Activated naive CD8-positive, alpha-beta T cell treated with anti-CD3 and anti-CD28 coated beads, Interleukin-2, amount 10 ng/mL, durations not matched to agents 7 days and 5 days (primary cell): ENCODE measurements around the gene RPS19. TPM values are rescaled to one million over a fixed set of nuclear protein-coding genes. Genes with fewer than 3 reads are reported as not detected.

Experiments used
- ATAC-seq: fragments of 150-1000 bp; cut with Tn5 transposase; one replicate; pipeline ENCODE4 v1.10.0; 2021; ENCODE audit warnings: low read depth, moderate library complexity
- POLR2A ChIA-PET: fragments of 350-600 bp; sonication (Branson Sonifier 250); formaldehyde crosslinking; loops from one replicate; lab custom pipeline; 2021; ENCODE audit warnings: antibody characterized with exemption; lab: Charles Lee
- DNase-seq: peaks from one replicate; pipeline ENCODE4 v3.0.0; 2021
- H3K27ac Mint-ChIP-seq: one replicate; pipeline ENCODE4 v1.8.0; 2022; ENCODE audit warnings: mild to moderate bottlenecking, mixed read lengths
- H3K27me3 Mint-ChIP-seq: one replicate; pipeline ENCODE4 v1.8.0; 2022; ENCODE audit warnings: mild to moderate bottlenecking, moderate library complexity, mixed read lengths
- H3K36me3 Mint-ChIP-seq: one replicate; pipeline ENCODE4 v1.8.0; 2021; ENCODE audit warnings: mild to moderate bottlenecking, mixed read lengths
- H3K4me1 Mint-ChIP-seq: one replicate; pipeline ENCODE4 v1.8.0; 2021; ENCODE audit warnings: mixed read lengths
- H3K4me3 Mint-ChIP-seq: one replicate; pipeline ENCODE4 v1.8.0; 2022; ENCODE audit warnings: mild to moderate bottlenecking, moderate library complexity, mixed read lengths
- H3K9me3 Mint-ChIP-seq: one replicate; pipeline ENCODE4 v1.8.0; 2021; ENCODE audit warnings: mixed read lengths
- total RNA-seq, 2 experiments: library from RNA; stranded (reverse); gene quantifications; one replicate each; pipeline ENCODE4 v1.2.3, GENCODE V29; 2021

Gene RPS19
- total RNA-seq, 2 experiments from 2014 or later = 3,237 to 3,326 TPM

GRCh38 chr19:41862445-41862986 lies 2.5 kb downstream of the RPS19 start:
- DNase-seq = no peak
- no peaks in the 10 kb centered on the region for H3K27me3 Mint-ChIP-seq
- peak overlapping the region; percentile 82 for H3K27ac Mint-ChIP-seq
- H3K4me3 Mint-ChIP-seq = peak overlapping the region; percentile 85
- no peak for ATAC-seq
- H3K9me3 Mint-ChIP-seq = no peaks in the 10 kb centered on the region
- H3K4me1 Mint-ChIP-seq = peaks cover 47% of the 10 kb centered on the region
- peaks cover 41% of the 10 kb centered on the region for H3K36me3 Mint-ChIP-seq
- POLR2A ChIA-PET = interaction anchor here (0.7 to 4.1 kb wide), 11 partner anchors 11 to 96 kb away, joined by 3 to 34 read pairs (median 4); partner anchors contain the start of genes ARHGEF1 and RABAC1

GRCh38 chr19:41863209-41863931 lies 3.3 kb downstream of the RPS19 start:
- peak overlapping the region; percentile 85 for H3K4me3 Mint-ChIP-seq
- POLR2A ChIA-PET = interaction anchor here (0.7 to 4.1 kb wide), 13 partner anchors 10 to 96 kb away, joined by 3 to 34 read pairs (median 4); partner anchors contain the start of genes ARHGEF1 and RABAC1
- H3K27me3 Mint-ChIP-seq = no peaks in the 10 kb centered on the region
- H3K36me3 Mint-ChIP-seq = peaks cover 46% of the 10 kb centered on the region
- peak overlapping the region; percentile 82 for H3K27ac Mint-ChIP-seq
- no peaks in the 10 kb centered on the region for H3K9me3 Mint-ChIP-seq
- H3K4me1 Mint-ChIP-seq = peaks cover 55% of the 10 kb centered on the region
- no peak for DNase-seq
- no peak for ATAC-seq

- H3K27me3 Mint-ChIP-seq = no peaks in the 10 kb centered on the region
- POLR2A ChIA-PET = interaction anchor here (1.0 to 4.1 kb wide), 6 partner anchors 9 to 95 kb away, joined by 3 to 34 read pairs (median 6); partner anchors contain the start of genes ARHGEF1 and RABAC1
- peaks cover 58% of the 10 kb centered on the region for H3K4me1 Mint-ChIP-seq
- H3K4me3 Mint-ChIP-seq = peak overlapping the region; percentile 52
- H3K27ac Mint-ChIP-seq = peak overlapping the region; percentile 87
- peaks cover 48% of the 10 kb centered on the region for H3K36me3 Mint-ChIP-seq
- ATAC-seq = no peak
- no peak for DNase-seq
- no peaks in the 10 kb centered on the region for H3K9me3 Mint-ChIP-seq
Observed at GRCh38 chr19:41864374-41864773, 4.3 kb downstream of the RPS19 start.

GRCh38 chr19:41866284-41866683 lies 6.2 kb downstream of the RPS19 start:
- H3K27me3 Mint-ChIP-seq = no peaks in the 10 kb centered on the region
- POLR2A ChIA-PET = no interaction called here

DNA sequence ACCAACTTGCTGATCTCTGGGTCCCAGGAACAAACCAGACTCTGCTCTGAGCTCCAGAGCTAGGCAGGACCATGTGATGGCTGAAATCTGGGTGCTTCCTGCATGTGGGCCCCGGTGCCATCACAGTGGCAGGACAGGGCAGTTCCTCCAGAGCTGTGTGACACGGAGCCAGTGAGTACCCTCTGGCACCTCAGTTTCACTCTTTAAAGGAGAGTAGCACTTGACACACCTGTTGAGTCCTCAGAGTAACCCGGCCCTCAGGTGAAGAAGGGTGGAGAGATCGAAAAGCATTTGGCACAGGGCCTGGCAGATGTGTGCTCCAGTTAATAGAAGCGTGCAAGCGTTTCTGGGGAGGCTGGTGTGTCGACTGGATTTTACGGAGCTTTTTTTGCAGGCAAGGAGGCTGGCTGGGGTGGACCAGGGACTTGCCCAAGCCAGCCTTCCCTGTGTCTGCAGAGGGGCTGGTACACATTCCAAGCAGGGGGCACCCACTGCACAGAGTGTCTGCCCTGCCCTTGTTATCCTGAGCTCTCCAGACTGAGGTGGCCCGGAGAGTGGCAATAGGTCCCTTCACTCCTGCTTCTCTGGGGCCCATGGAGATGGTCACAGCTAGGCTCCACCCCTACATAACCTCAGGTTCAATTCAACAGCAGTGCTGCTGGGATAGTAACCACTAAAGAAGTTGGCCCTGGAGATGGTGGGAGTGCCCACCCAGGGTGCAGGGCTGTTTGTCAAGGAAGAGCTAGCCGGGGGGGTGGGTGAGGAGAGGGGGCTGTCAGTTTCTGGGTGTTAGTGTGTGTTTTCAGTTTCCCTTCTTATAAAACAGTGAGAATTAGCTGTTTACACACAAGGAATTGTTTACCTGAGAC lies 8.3 kb downstream of the RPS19 start:
- peaks cover 65% of the 10 kb centered on the region for H3K4me1 Mint-ChIP-seq

More at GRCh38 chr19:41866284-41866683, 6.2 kb downstream of the RPS19 start:
- H3K4me3 Mint-ChIP-seq = no peak overlapping the region
- no peaks in the 10 kb centered on the region for H3K9me3 Mint-ChIP-seq
- DNase-seq = no peak
- H3K27ac Mint-ChIP-seq = peak overlapping the region; percentile 68
- peaks cover 51% of the 10 kb centered on the region for H3K36me3 Mint-ChIP-seq
- peaks cover 68% of the 10 kb centered on the region for H3K4me1 Mint-ChIP-seq
- ATAC-seq = no peak

DNA sequence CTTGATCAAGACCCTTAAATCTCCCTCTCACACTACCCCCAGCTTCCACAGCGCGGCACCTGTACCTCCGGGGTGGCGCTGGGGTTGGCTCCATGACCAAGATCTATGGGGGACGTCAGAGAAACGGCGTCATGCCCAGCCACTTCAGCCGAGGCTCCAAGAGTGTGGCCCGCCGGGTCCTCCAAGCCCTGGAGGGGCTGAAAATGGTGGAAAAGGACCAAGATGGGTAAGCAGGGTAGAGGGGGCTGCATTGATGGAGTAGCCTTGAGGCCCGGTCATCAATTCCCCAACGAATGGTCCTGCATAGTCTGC lies 8.9 kb downstream of the RPS19 start:
- no peak overlapping the region for H3K4me3 Mint-ChIP-seq
- peak overlapping the region; percentile 85 for H3K27ac Mint-ChIP-seq

More for the DNA sequence above, 8.3 kb downstream of the RPS19 start:
- Mint-ChIP-seq H3K4me3 (peak overlapping the region; percentile 33), H3K9me3 (no peaks in the 10 kb centered on the region), H3K36me3 (peaks cover 37% of the 10 kb centered on the region), H3K27me3 (no peaks in the 10 kb centered on the region), H3K27ac (peak overlapping the region; percentile 85)
- no peak for ATAC-seq
- POLR2A ChIA-PET = interaction anchor here (0.8 to 8.3 kb wide), 6 partner anchors 8 to 84 kb away, joined by 3 to 112 read pairs (median 4); partner anchors contain the start of genes ERFL and RPS19
- no peak for DNase-seq

DNA sequence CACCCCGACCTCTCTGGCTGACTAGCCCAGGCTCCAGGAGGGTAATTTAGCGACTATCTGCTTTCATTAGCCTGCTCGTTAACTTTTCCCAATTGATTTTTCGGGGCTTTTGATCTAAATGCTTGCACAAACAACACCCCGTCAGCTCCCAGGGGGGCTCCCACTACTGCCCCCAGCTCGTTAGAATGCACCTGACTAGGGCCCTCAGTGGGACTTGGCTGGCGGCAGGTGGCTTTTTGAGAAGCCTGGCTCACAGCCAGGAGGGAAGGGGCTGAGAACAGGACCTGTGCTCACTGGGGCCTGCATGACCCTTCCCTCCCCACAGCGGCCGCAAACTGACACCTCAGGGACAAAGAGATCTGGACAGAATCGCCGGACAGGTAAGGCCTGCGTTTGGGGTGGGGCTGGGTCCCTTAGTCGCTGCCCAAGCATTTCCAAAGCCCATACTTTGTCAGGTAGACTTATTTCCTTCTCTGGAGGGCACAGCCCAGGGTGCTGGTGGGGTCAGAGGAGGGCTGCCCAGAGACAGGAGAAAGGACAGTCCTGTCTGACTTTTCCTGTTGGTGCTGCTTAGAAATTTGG lies 9.4 kb downstream of the RPS19 start:
- H3K27me3 Mint-ChIP-seq = no peaks in the 10 kb centered on the region
- H3K27ac Mint-ChIP-seq = peak overlapping the region; percentile 89
- POLR2A ChIA-PET = interaction anchor here (1.0 to 9.6 kb wide), 5 partner anchors 9 to 83 kb away, joined by 3 to 314 read pairs (median 10); partner anchors contain the start of genes ARHGEF1 and RPS19
- H3K4me3 Mint-ChIP-seq = no peak overlapping the region
- ATAC-seq = no peak
- peaks cover 28% of the 10 kb centered on the region for H3K36me3 Mint-ChIP-seq
- H3K4me1 Mint-ChIP-seq = peaks cover 57% of the 10 kb centered on the region
- H3K9me3 Mint-ChIP-seq = no peaks in the 10 kb centered on the region
- no peak for DNase-seq

More for the DNA sequence above, 8.9 kb downstream of the RPS19 start:
- POLR2A ChIA-PET = interaction anchor here (0.8 to 8.3 kb wide), 6 partner anchors 9 to 83 kb away, joined by 3 to 112 read pairs (median 4); partner anchors contain the start of genes ERFL and RPS19
- H3K9me3 Mint-ChIP-seq = no peaks in the 10 kb centered on the region
- no peak for DNase-seq
- no peak for ATAC-seq
- H3K4me1 Mint-ChIP-seq = peaks cover 62% of the 10 kb centered on the region
- no peaks in the 10 kb centered on the region for H3K27me3 Mint-ChIP-seq
- H3K36me3 Mint-ChIP-seq = peaks cover 34% of the 10 kb centered on the region

GRCh38 chr19:41870401-41870873 lies 10.4 kb downstream of the RPS19 start:
- DNase-seq = no peak

GRCh38 chr19:41871573-41872383 lies 11.7 kb downstream of the RPS19 start:
- POLR2A ChIA-PET = interaction anchor here (0.8 to 9.6 kb wide), 11 partner anchors 8 to 86 kb away, joined by 3 to 314 read pairs (median 18); partner anchors contain the start of genes ARHGEF1, ERFL, RABAC1 and RPS19
- Mint-ChIP-seq H3K4me3 (peak overlapping the region; percentile 73), H3K9me3 (no peaks in the 10 kb centered on the region), H3K36me3 (peaks cover 22% of the 10 kb centered on the region), H3K4me1 (peaks cover 61% of the 10 kb centered on the region), H3K27me3 (no peaks in the 10 kb centered on the region), H3K27ac (peak overlapping the region; percentile 87)
- ATAC-seq = peak; percentile 65
- peak; percentile 77 for DNase-seq

More at GRCh38 chr19:41870401-41870873, 10.4 kb downstream of the RPS19 start:
- peaks cover 52% of the 10 kb centered on the region for H3K4me1 Mint-ChIP-seq
- peak overlapping the region; percentile 89 for H3K27ac Mint-ChIP-seq
- H3K27me3 Mint-ChIP-seq = no peaks in the 10 kb centered on the region
- POLR2A ChIA-PET = interaction anchor here (1.3 to 9.6 kb wide), 6 partner anchors 7 to 87 kb away, joined by 4 to 314 read pairs (median 37); partner anchors contain the start of genes ARHGEF1, RABAC1 and RPS19
- peak overlapping the region; percentile 55 for H3K4me3 Mint-ChIP-seq
- peaks cover 23% of the 10 kb centered on the region for H3K36me3 Mint-ChIP-seq
- no peak for ATAC-seq
- no peaks in the 10 kb centered on the region for H3K9me3 Mint-ChIP-seq

DNA sequence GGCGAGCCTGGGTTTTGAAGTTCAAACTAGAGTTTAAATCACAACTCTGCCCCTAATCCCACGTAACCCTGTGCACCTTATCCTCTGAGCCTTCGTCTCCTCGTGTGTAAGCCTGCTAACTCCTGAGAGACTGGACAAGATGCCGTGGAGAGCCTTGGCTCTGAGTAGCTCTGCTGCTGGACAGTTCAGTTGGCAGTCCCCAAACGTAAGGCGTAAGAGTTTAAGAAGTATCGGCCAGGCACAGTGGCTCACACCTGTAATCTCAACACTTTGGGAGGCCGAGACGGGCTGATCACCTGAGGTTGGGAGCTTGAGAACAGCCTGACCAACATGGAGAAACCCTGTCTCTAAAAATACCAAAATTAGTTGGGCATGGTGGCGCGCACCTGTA lies 12.3 kb downstream of the RPS19 start:
- Mint-ChIP-seq H3K27me3 (no peaks in the 10 kb centered on the region), H3K9me3 (no peaks in the 10 kb centered on the region), H3K4me3 (peak overlapping the region; percentile 60), H3K27ac (peak overlapping the region; percentile 87), H3K4me1 (peaks cover 65% of the 10 kb centered on the region), H3K36me3 (peaks cover 22% of the 10 kb centered on the region)
- DNase-seq (no peak), ATAC-seq (no peak)
- POLR2A ChIA-PET = interaction anchor here (0.7 to 9.6 kb wide), 12 partner anchors 9 to 85 kb away, joined by 3 to 314 read pairs (median 13); partner anchors contain the start of genes ARHGEF1, ERFL, RABAC1 and RPS19

DNA sequence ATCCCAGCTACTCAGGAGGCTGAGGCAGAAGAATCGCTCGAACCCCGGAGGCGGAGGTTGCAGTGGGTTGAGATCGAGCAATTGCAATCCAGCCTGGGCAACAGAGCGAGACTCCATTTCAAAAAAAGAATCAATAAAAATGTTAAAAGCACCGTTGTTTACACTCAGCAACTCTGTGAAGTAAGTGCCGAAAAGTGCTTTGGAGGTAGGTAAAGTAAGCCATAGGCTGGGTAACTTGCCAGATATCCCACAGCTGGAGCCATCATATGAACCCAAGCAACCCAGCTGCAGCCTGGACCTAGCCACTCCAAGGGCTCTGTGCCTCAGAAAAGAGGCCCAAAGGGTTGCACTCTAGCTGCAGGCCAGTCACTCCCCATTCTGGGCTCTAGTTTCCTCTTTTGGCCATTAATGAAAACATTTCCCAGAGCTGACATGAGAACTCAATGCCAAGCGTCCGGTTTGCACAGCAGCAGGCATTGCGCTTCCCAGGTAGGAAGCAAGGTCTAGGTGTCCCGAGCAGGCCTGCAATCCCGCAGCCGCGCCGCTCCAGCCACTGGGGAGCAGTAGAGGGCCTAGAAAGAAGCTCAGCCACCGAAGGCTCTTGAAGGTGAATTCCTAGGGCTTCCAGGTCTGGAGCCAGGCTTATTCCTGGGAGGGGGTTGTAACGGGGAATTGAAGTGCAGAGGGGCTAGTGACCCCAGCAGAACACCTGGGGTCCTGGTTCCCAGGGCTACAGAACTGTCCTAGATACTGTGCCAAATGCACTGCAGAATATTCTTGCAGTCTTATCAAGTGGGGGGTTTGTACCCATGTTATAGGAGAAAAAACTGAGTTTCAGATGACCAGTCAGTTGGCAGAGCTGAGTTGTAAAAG lies 13.0 kb downstream of the RPS19 start:
- Mint-ChIP-seq H3K4me3 (peak overlapping the region; percentile 60), H3K4me1 (peaks cover 67% of the 10 kb centered on the region), H3K9me3 (no peaks in the 10 kb centered on the region), H3K36me3 (peaks cover 20% of the 10 kb centered on the region), H3K27ac (peak overlapping the region; percentile 87), H3K27me3 (no peaks in the 10 kb centered on the region)
- POLR2A ChIA-PET = interaction anchor here (0.7 to 9.6 kb wide), 15 partner anchors 9 to 85 kb away, joined by 3 to 314 read pairs (median 7); partner anchors contain the start of genes ARHGEF1, ERFL, RABAC1 and RPS19
- no peak for ATAC-seq
- DNase-seq = peak; percentile 78
